Mesothelial cell of epicardium (in vitro differentiated cells): ENCODE data around the gene TIMMDC1. TPM values are rescaled to one million over a fixed set of nuclear protein-coding genes. Genes with fewer than 3 reads are reported as not detected.

ENCODE experiments used
- DNase-seq, 2 experiments: peaks; one replicate each; pipeline ENCODE4 v3.0.0; 2021; ENCODE audit warnings: low spot score in 2 of 2; ENCODE audit not compliant: unreplicated experiment in 2 of 2
- H3K27ac Mint-ChIP-seq: 2 replicates; pipeline ENCODE4 v1.8.0; 2021; ENCODE audit warnings: mixed read lengths
- H3K27me3 Mint-ChIP-seq: 2 replicates; pipeline ENCODE4 v1.8.0; 2021; ENCODE audit warnings: low read depth, mixed read lengths
- H3K36me3 Mint-ChIP-seq: 2 replicates; pipeline ENCODE4 v1.8.0; 2021; ENCODE audit warnings: mixed read lengths
- H3K4me1 Mint-ChIP-seq: 2 replicates; pipeline ENCODE4 v1.8.0; 2021; ENCODE audit warnings: mixed read lengths
- H3K4me3 Mint-ChIP-seq: 2 replicates; pipeline ENCODE4 v1.8.0; 2021; ENCODE audit warnings: mild to moderate bottlenecking, moderate library complexity, mixed read lengths
- H3K9me3 Mint-ChIP-seq: 2 replicates; pipeline ENCODE4 v1.8.0; 2021; ENCODE audit warnings: mixed read lengths
- CTCF ChIP-seq: fragments of 200-600 bp; sonication (generic); IDR thresholded peaks from one replicate; pipeline ENCODE4 v1.5.0; 2021; ENCODE audit warnings: antibody characterized with exemption; ENCODE audit not compliant: unreplicated experiment
- total RNA-seq: library from RNA; stranded (reverse); gene quantifications from 3 replicates; pipeline ENCODE4 v1.2.1, GENCODE V29; 2021

Gene TIMMDC1
- total RNA-seq, 1 donor from 2014 or later = 102 TPM

- Mint-ChIP-seq H3K9me3 (no peaks in the 10 kb centered on the region), H3K4me3 (no peak overlapping the region), H3K4me1 (peaks cover 25% of the 10 kb centered on the region), H3K27me3 (no peaks in the 10 kb centered on the region), H3K27ac (peak overlapping the region; percentile 18), H3K36me3 (peaks cover 7% of the 10 kb centered on the region)
- TF ChIP-seq CTCF = no peak
- no peak for DNase-seq
Measured at GRCh38 chr3:119500901-119501300, 2.6 kb downstream of the TIMMDC1 start.

- H3K27me3 Mint-ChIP-seq = no peaks in the 10 kb centered on the region
- no peaks in the 10 kb centered on the region for H3K9me3 Mint-ChIP-seq
- no peak overlapping the region for H3K27ac Mint-ChIP-seq
- no peak for DNase-seq
- no peak overlapping the region for H3K4me3 Mint-ChIP-seq
- H3K36me3 Mint-ChIP-seq = peaks cover 31% of the 10 kb centered on the region
- TF ChIP-seq CTCF = no peak
- H3K4me1 Mint-ChIP-seq = peaks cover 1% of the 10 kb centered on the region
Measured at GRCh38 chr3:119506631-119507030, 8.3 kb downstream of the TIMMDC1 start.

GRCh38 chr3:119507404-119507803, 9.1 kb downstream of the TIMMDC1 start:
- no peaks in the 10 kb centered on the region for H3K27me3 Mint-ChIP-seq
- H3K36me3 Mint-ChIP-seq = peaks cover 31% of the 10 kb centered on the region
- H3K4me3 Mint-ChIP-seq = no peak overlapping the region
- no peaks in the 10 kb centered on the region for H3K9me3 Mint-ChIP-seq
- no peak for DNase-seq
- TF ChIP-seq CTCF = no peak
- no peak overlapping the region for H3K27ac Mint-ChIP-seq
- H3K4me1 Mint-ChIP-seq = no peaks in the 10 kb centered on the region

- H3K4me1 Mint-ChIP-seq = no peaks in the 10 kb centered on the region
- H3K36me3 Mint-ChIP-seq = peaks cover 35% of the 10 kb centered on the region
- no peak overlapping the region for H3K27ac Mint-ChIP-seq
- TF ChIP-seq CTCF = no peak
- DNase-seq = no peak
- H3K27me3 Mint-ChIP-seq = no peaks in the 10 kb centered on the region
- no peaks in the 10 kb centered on the region for H3K9me3 Mint-ChIP-seq
- no peak overlapping the region for H3K4me3 Mint-ChIP-seq
Measured at GRCh38 chr3:119508172-119508845, 10.0 kb downstream of the TIMMDC1 start.

GRCh38 chr3:119510690-119511089, 12.3 kb downstream of the TIMMDC1 start:
- DNase-seq = no peak
- H3K36me3 Mint-ChIP-seq = peaks cover 40% of the 10 kb centered on the region
- H3K9me3 Mint-ChIP-seq = no peaks in the 10 kb centered on the region
- no peaks in the 10 kb centered on the region for H3K27me3 Mint-ChIP-seq
- TF ChIP-seq CTCF = no peak
- H3K4me3 Mint-ChIP-seq = no peak overlapping the region
- H3K27ac Mint-ChIP-seq = no peak overlapping the region
- H3K4me1 Mint-ChIP-seq = no peaks in the 10 kb centered on the region
